HepG2 (cell line): ENCODE measurements around the gene NFATC3. TPM values are rescaled to one million over a fixed set of nuclear protein-coding genes. Genes with fewer than 3 reads are reported as not detected.

Experiments
- ATAC-seq: fragments of 200-7000 bp; cut with Tn5 transposase; 3 replicates; pipeline ENCODE4 v1.9.1; 2020; ENCODE audit warnings: mild to moderate bottlenecking, moderate library complexity
- BruUV-seq: library from RNA; stranded (reverse); fragments of 400-500 nt; replicated peaks from 2 replicates; lab custom pipeline; 2021; lab: Mats Ljungman, UMichigan
- CTCF ChIA-PET: fragments of 300-600 bp; formaldehyde crosslinking; extraction: SDS; loops from one replicate; lab custom pipeline; 2021; ENCODE audit warnings: low total read pairs, inconsistent platforms, low intra/inter-chr PET ratio; lab: Yijun Ruan, JAX
- POLR2A ChIA-PET: fragments of 350-600 bp; sonication (Branson Sonifier 250); formaldehyde crosslinking; loops from one replicate; lab custom pipeline; 2020; ENCODE audit warnings: antibody characterized with exemption, inconsistent platforms; lab: Yijun Ruan, JAX
- DNase-seq: peaks from one replicate; pipeline ENCODE4 v3.0.0-alpha.2; 2015; ENCODE audit warnings: low spot score
- FAIRE-seq: peaks from 3 replicates; lab custom pipeline; 2011; peaks lifted over from hg19 to GRCh38; lab: Jason Lieb, UNC
- H2AFZ ChIP-seq: one replicate; pipeline ENCODE4 v1.6.1; 2011; ENCODE audit warnings: low read length, inconsistent platforms
- H3K27ac ChIP-seq: fragments of 300-600 bp; 3 replicates; pipeline ENCODE4 v1.8.0; 2011; ENCODE audit warnings: mixed run types, mild to moderate bottlenecking, mixed read lengths, low read length, inconsistent platforms; ENCODE audit not compliant: insufficient read depth; ENCODE audit errors: extremely low read length
- H3K27me3 ChIP-seq, 2 experiments: fragments of 200-600 bp in 1 of 2; 2 replicates in 1 of 2; 3 replicates in 1 of 2; pipeline versions ENCODE4 v1.6.0 to v1.8.0; 2011; ENCODE audit warnings: low read length in 2 of 2, mild to moderate bottlenecking in 2 of 2, moderate library complexity in 2 of 2, inconsistent platforms in 1 of 2; ENCODE audit not compliant: insufficient read depth in 2 of 2, control insufficient read depth in 1 of 2
- H3K36me3 ChIP-seq, 2 experiments: fragments of 200-600 bp in 1 of 2; replicated peaks in 1 of 2; 2 replicates in 1 of 2; 3 replicates in 1 of 2; pipeline versions ENCODE4 v1.5.1 to v1.8.0; 2011; ENCODE audit warnings: low read length in 2 of 2, inconsistent platforms in 1 of 2; ENCODE audit not compliant: insufficient read depth in 2 of 2, control insufficient read depth in 1 of 2
- H3K4me1 ChIP-seq: 2 replicates; pipeline ENCODE4 v1.5.1; 2012; ENCODE audit warnings: low read length, inconsistent platforms; ENCODE audit not compliant: insufficient read depth
- H3K4me2 ChIP-seq: 2 replicates; pipeline ENCODE4 v1.6.0; 2011; ENCODE audit warnings: low read depth, low read length, inconsistent platforms
- H3K4me3 ChIP-seq, 3 experiments: fragments of 200-600 bp in 1 of 3; sonication (generic), shearing (Covaris generic) in 1 of 3; replicated peaks in 1 of 3; 2 replicates each; pipeline ENCODE4 v1.5.1; 2011 to 2016; ENCODE audit warnings: low read length in 3 of 3, inconsistent platforms in 2 of 3, low read depth in 2 of 3, mild to moderate bottlenecking in 2 of 3, control low read depth in 1 of 3, mixed read lengths in 1 of 3; ENCODE audit not compliant: insufficient read depth in 1 of 3
- H3K79me2 ChIP-seq: one replicate; pipeline ENCODE4 v1.6.1; 2011; ENCODE audit warnings: low read length, inconsistent platforms; ENCODE audit not compliant: insufficient read depth
- H3K9ac ChIP-seq: 2 replicates; pipeline ENCODE4 v1.6.0; 2011; ENCODE audit warnings: mild to moderate bottlenecking, low read depth, low read length, inconsistent platforms; ENCODE audit not compliant: insufficient read depth
- H3K9me3 ChIP-seq: 2 replicates; pipeline ENCODE4 v1.5.1; 2012; ENCODE audit warnings: mild to moderate bottlenecking, low read length
- H4K20me1 ChIP-seq: 2 replicates; pipeline ENCODE4 v1.6.0; 2011; ENCODE audit warnings: inconsistent platforms, mild to moderate bottlenecking, low read length, moderate library complexity; ENCODE audit not compliant: insufficient read depth
- ATRX ChIP-seq: sonication (generic); formaldehyde crosslinking; IDR thresholded peaks from 2 replicates; pipeline ENCODE4 v1.4.0; 2020; ENCODE audit warnings: missing genetic modification reagents, borderline replicate concordance
- FOSL1 ChIP-seq: sonication (generic); formaldehyde crosslinking; IDR thresholded peaks from 2 replicates; pipeline ENCODE4 v1.9.0; 2021; ENCODE audit warnings: missing genetic modification reagents, borderline replicate concordance
- HHEX ChIP-seq: IDR thresholded peaks from 2 replicates; pipeline ENCODE4 v1.6.1; 2016; ENCODE audit warnings: control low read depth
- HNRNPLL ChIP-seq: fragments of 200-400 bp; formaldehyde crosslinking; IDR thresholded peaks from 2 replicates; pipeline ENCODE4 v1.6.1; 2017; ENCODE audit warnings: mild to moderate bottlenecking, low read depth, low read length; ENCODE audit not compliant: poor library complexity, severe bottlenecking
- KLF11 ChIP-seq: IDR thresholded peaks from 2 replicates; pipeline ENCODE4 v1.6.1; 2016; ENCODE audit warnings: missing compliant biosample characterization
- POLR2AphosphoS2 ChIP-seq: IDR thresholded peaks from 2 replicates; pipeline ENCODE4 v1.6.1; 2011; ENCODE audit warnings: low read depth, low read length, improper control_type of control experiment
- RAD51 ChIP-seq: fragments of 450-650 bp; IDR thresholded peaks from 2 replicates; pipeline ENCODE4 v1.6.1; 2016; ENCODE audit warnings: borderline replicate concordance
- SMARCE1 ChIP-seq: fragments of 450-650 bp; IDR thresholded peaks from 2 replicates; pipeline ENCODE4 v1.6.1; 2017; ENCODE audit warnings: borderline replicate concordance
- SMC3 ChIP-seq: IDR thresholded peaks from 2 replicates; pipeline ENCODE4 v1.6.1; 2011; ENCODE audit warnings: low read length, improper control_type of control experiment
- ZFX ChIP-seq: sonication (generic); formaldehyde crosslinking; IDR thresholded peaks from 2 replicates; pipeline ENCODE4 v1.4.0; 2020; ENCODE audit warnings: mild to moderate bottlenecking, low read depth, missing genetic modification reagents, moderate library complexity
- WGBS: methylation state at CpG from one replicate; pipeline ENCODE4 v1.1.6; 2017; ENCODE audit warnings: low lambda C conversion rate; 5-methylcytosine and 5-hydroxymethylcytosine counted together
- in situ Hi-C: cut with HindIII; loops from 2 replicates; pipeline ENCODE4 v1.10.0; 2017; ENCODE audit warnings: low pct_unique_long_range_greater_than_20kb; ENCODE audit not compliant: extremely low pct_ligation_motif_present
- intact Hi-C: fragments of 100-400 bp; cut with micrococcal nuclease; formaldehyde crosslinking; loops from one replicate; pipeline ENCODE4 v1.10.0; 2022; ENCODE audit not compliant: unreplicated experiment
- polyA plus RNA-seq, 8 experiments: library from polyadenylated mRNA; depleted of rRNA in 3 of 8; stranded (reverse) in 7 of 8; unstranded in 1 of 8; fragments of >200 nt; fragmentation: Illumina TruSeq in 4 of 8; extraction: Trizol in 4 of 8; gene quantifications; 2 replicates each; pipeline versions ENCODE4 v1.2.1 to v1.2.3, GENCODE V29; 2011 to 2016; ENCODE audit warnings: low read depth in 4 of 8, missing spikeins in 1 of 8, mixed read lengths in 1 of 8; ENCODE audit not compliant: insufficient read depth in 1 of 8
- total RNA-seq, 5 experiments: library from RNA; depleted of rRNA; stranded (reverse); fragments of >200 nt; fragmentation: Illumina TruSeq; extraction: Trizol; gene quantifications; 2 replicates each; pipeline ENCODE4 v1.2.3, GENCODE V29; 2016; ENCODE audit warnings: low read depth in 1 of 5
- TF ChIP-seq, protein P1 (sequence below): sonication (generic); formaldehyde crosslinking; IDR thresholded peaks from 2 replicates; pipeline ENCODE4 v1.5.0; 2020; ENCODE audit warnings: missing genetic modification reagents

NFATC3 gene
- total and polyA plus RNA-seq, 2 of the 13 experiments (the other 11 are each of a cell fraction or from before 2014, with no cell fraction given): 52.6 to 62.7 TPM

DNA sequence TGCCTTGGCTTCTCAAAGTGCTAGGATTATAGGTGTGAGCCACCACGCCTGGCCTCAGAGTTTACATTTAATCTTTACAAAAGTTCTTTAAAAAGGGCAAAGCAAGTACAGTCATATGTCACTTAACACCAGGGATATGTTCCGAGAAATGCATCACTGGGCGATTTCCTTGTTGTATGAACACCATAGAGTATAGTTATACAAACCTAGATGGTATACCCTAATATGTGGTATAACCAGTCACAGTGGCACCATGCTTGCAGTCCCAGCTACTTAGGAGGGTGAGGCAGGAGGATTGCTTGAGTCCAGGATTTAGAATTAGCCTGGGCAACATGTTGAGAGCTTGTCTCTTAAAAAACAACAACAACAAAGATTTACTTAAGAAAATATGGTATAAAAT is 51.3 kb downstream of the NFATC3 start:
- Histone ChIP-seq H3K9ac (no peak overlapping the region), H2AFZ (no peak overlapping the region), H3K36me3 (peaks cover 6 to 41% of the 10 kb centered on the region in 2 experiments), H3K27me3 (no peaks in the 10 kb centered on the region), H3K4me2 (no peak overlapping the region), H4K20me1 (peaks cover 17% of the 10 kb centered on the region), H3K79me2 (peaks cover 74% of the 10 kb centered on the region), H3K4me3 (no peak overlapping the region), H3K27ac (no peak overlapping the region), H3K4me1 (peaks cover 16% of the 10 kb centered on the region), H3K9me3 (no peaks in the 10 kb centered on the region)
- WGBS: 93% methylated on average over 3 of the region's 3 CpGs
- no peak for TF ChIP-seq SMARCE1
- TF ChIP-seq, protein P1, sequence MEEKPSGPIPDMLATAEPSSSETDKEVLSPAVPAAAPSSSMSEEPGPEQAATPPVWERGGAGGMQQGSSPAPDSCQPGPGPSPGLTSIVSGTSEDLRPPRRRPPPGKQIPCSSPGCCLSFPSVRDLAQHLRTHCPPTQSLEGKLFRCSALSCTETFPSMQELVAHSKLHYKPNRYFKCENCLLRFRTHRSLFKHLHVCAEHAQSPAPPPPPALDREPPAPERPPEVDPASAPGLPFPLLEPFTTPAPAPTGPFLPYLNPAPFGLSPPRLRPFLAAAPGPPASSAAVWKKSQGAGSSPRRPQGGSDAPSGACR (CRISPR knock-in tag): no peak
- no peak for TF ChIP-seq HNRNPLL
- POLR2A ChIA-PET: no interaction called here
- in situ Hi-C loops: no loop called here
- BruUV-seq: no TSS peak
- CTCF ChIA-PET: no interaction called here
- DNase-seq: no peak
- FAIRE-seq: no peak
- ATAC-seq: no peak; the same call in 2 of the 3 replicates
- intact Hi-C loops: no loop called here

DNA sequence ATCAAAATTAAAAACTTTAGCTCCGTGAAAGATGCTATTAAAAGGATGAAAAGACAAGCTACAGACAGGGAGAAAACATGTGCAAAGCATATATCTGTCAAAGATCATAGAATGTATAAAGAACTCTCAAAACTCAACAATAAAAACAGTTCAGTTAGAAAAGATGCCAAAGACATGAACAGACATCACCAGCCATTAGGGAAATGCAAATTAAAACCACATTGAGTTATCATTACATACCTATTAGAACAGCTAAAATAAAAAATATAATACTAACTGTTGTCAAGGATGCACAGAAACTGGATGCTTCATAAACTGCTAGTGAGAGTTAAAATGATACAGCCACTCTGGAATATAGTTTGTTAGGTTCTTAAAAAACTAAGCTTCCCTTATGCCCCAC is 58.8 kb downstream of the NFATC3 start:
- no peak for FAIRE-seq
- H3K36me3 ChIP-seq: peaks cover 7 to 40% of the 10 kb centered on the region in 2 experiments
- BruUV-seq: no TSS peak
- H3K9ac ChIP-seq: no peak overlapping the region
- DNase-seq: no peak
- TF ChIP-seq ZFX (no peak), FOSL1 (CRISPR knock-in tag) (no peak), HHEX (CRISPR knock-in tag) (no peak), RAD51 (no peak), POLR2AphosphoS2 (no peak), KLF11 (CRISPR knock-in tag) (no peak), ATRX (no peak), SMC3 (no peak)
- H3K27me3 ChIP-seq: no peaks in the 10 kb centered on the region
- in situ Hi-C loops (no loop called here), intact Hi-C loops (no loop called here)
- no peak overlapping the region for H2AFZ ChIP-seq
- H3K4me3 ChIP-seq: no peak overlapping the region
- ChIA-PET POLR2A (interaction anchor here (1.1 to 1.7 kb wide), 2 partner anchors 59 to 64 kb away, joined by 4 to 6 read pairs; partner anchors contain the start of gene NFATC3), CTCF (no interaction called here)
- H3K4me1 ChIP-seq: peaks cover 24% of the 10 kb centered on the region
- no peaks in the 10 kb centered on the region for H3K9me3 ChIP-seq
- peaks cover 3% of the 10 kb centered on the region; the same call in 1 of the 2 replicates for H4K20me1 ChIP-seq
- 96% methylated on average over 1 of the region's 1 CpG for WGBS
- H3K4me2 ChIP-seq: no peak overlapping the region
- H3K79me2 ChIP-seq: peaks cover 74% of the 10 kb centered on the region
- H3K27ac ChIP-seq: no peak overlapping the region
- no peak for ATAC-seq
